Measurements from ENCODE around the gene SEPHS1.

The SEPHS1 gene

GRCh38 chr10:13308096-13308495 is 40.0 kb downstream of the SEPHS1 start:
- H3K4me3 ChIP-seq (ENCODE audit: low read depth, low read length), result no peak overlapping the region
- no peak for DNase-seq (ENCODE audit: low read depth)
- TF ChIP-seq CTCF (IDR thresholded peaks at IDR 0.05; ENCODE audit: insufficient read depth, low read depth, low read length, missing control alignments), result no peak

- no peak for DNase-seq (ENCODE audit: low read depth)
- TF ChIP-seq CTCF (IDR thresholded peaks at IDR 0.05; ENCODE audit: insufficient read depth, low read depth, low read length, missing control alignments), result no peak
- H3K4me3 ChIP-seq (ENCODE audit: low read depth, low read length), result no peak overlapping the region
These were observed 42.0 kb downstream of the SEPHS1 start for GRCh38 chr10:13306103-13306502.

- H3K4me3 ChIP-seq (ENCODE audit: low read depth, low read length), result no peak overlapping the region; the same call in 1 of the 2 replicates
- no peak for TF ChIP-seq CTCF (IDR thresholded peaks at IDR 0.05; ENCODE audit: insufficient read depth, low read depth, low read length, missing control alignments)
- no peak for DNase-seq (ENCODE audit: low read depth)
These were observed 45.1 kb downstream of the SEPHS1 start for GRCh38 chr10:13302821-13303555.

GRCh38 chr10:13299437-13300287 is 48.4 kb downstream of the SEPHS1 start, which contains the start of gene PHYH:
PHYH (minus strand) TSS chr10:13300064; CDS start chr10:13300042, 22 bp downstream.
- TF ChIP-seq CTCF (IDR thresholded peaks at IDR 0.05; ENCODE audit: insufficient read depth, low read depth, low read length, missing control alignments), result no peak
- DNase-seq (ENCODE audit: low read depth), result peak; percentile 89
- peak within 1 kb of the TSS; percentile 55 for H3K4me3 ChIP-seq (ENCODE audit: low read depth, low read length)

GRCh38 chr10:13298748-13299436 is 49.2 kb downstream of the SEPHS1 start:
- TF ChIP-seq CTCF (IDR thresholded peaks at IDR 0.05; ENCODE audit: insufficient read depth, low read depth, low read length, missing control alignments), result no peak
- H3K4me3 ChIP-seq (ENCODE audit: low read depth, low read length), result peak overlapping the region; percentile 55
- no peak for DNase-seq (ENCODE audit: low read depth)

GRCh38 chr10:13296476-13296875 is 51.6 kb downstream of the SEPHS1 start:
- no peak for TF ChIP-seq CTCF (IDR thresholded peaks at IDR 0.05; ENCODE audit: insufficient read depth, low read depth, low read length, missing control alignments)
- DNase-seq (ENCODE audit: low read depth), result no peak
- H3K4me3 ChIP-seq (ENCODE audit: low read depth, low read length), result no peak overlapping the region
